ENCODE results near the gene GAS7.

GRCh38 chr17:10139577-10139976, 58.8 kb downstream of the GAS7 start:
- TF ChIP-seq CTCF (IDR thresholded peaks at IDR 0.05) (no peak), POLR2A (IDR thresholded peaks at IDR 0.05) (no peak)
